BLaER1 (cell line): ENCODE results near the gene ADAM22.

ENCODE experiments used
- H3K27ac ChIP-seq: shearing (Covaris generic); formaldehyde crosslinking; 2 replicates; pipeline ENCODE4 v1.8.1; 2022
- H3K27me3 ChIP-seq: shearing (Covaris generic); formaldehyde crosslinking; 2 replicates; pipeline ENCODE4 v1.8.1; 2022
- H3K36me3 ChIP-seq: shearing (Covaris generic); formaldehyde crosslinking; 2 replicates; pipeline ENCODE4 v1.8.1; 2022
- H3K4me1 ChIP-seq: shearing (Covaris generic); formaldehyde crosslinking; 2 replicates; pipeline ENCODE4 v1.8.1; 2022
- H3K4me2 ChIP-seq: shearing (Covaris generic); formaldehyde crosslinking; 2 replicates; pipeline ENCODE4 v1.8.1; 2022
- H3K4me3 ChIP-seq: shearing (Covaris generic); formaldehyde crosslinking; 2 replicates; pipeline ENCODE4 v1.8.1; 2022
- H3K9ac ChIP-seq: shearing (Covaris generic); formaldehyde crosslinking; 2 replicates; pipeline ENCODE4 v1.8.1; 2022
- H3K9me3 ChIP-seq: shearing (Covaris generic); formaldehyde crosslinking; 2 replicates; pipeline ENCODE4 v1.8.1; 2022
- H4K20me1 ChIP-seq: shearing (Covaris generic); formaldehyde crosslinking; 2 replicates; pipeline ENCODE4 v1.8.1; 2022
- Cebpa-rat ChIP-seq: shearing (Covaris generic); IDR thresholded peaks from 2 replicates; pipeline ENCODE4 v1.8.1; 2022

ADAM22 gene

GRCh38 chr7:88020953-88021665 is 87.1 kb downstream of the ADAM22 start:
- Histone ChIP-seq H3K4me3 (no peak overlapping the region), H3K27ac (no peak overlapping the region), H3K4me1 (no peaks in the 10 kb centered on the region), H3K27me3 (no peaks in the 10 kb centered on the region), H3K9ac (no peak overlapping the region), H3K36me3 (no peaks in the 10 kb centered on the region), H4K20me1 (no peaks in the 10 kb centered on the region), H3K4me2 (no peak overlapping the region), H3K9me3 (peaks cover 5% of the 10 kb centered on the region)
- no peak for TF ChIP-seq Cebpa-rat

- Histone ChIP-seq H3K4me1 (no peaks in the 10 kb centered on the region), H3K9ac (no peak overlapping the region), H3K27me3 (no peaks in the 10 kb centered on the region), H3K27ac (no peak overlapping the region), H4K20me1 (no peaks in the 10 kb centered on the region), H3K36me3 (peaks cover 12% of the 10 kb centered on the region), H3K4me3 (no peak overlapping the region), H3K4me2 (no peak overlapping the region), H3K9me3 (peaks cover 35% of the 10 kb centered on the region)
- no peak for TF ChIP-seq Cebpa-rat
Observed at GRCh38 chr7:88027724-88028123, 93.7 kb downstream of the ADAM22 start.

- Histone ChIP-seq H3K4me2 (no peak overlapping the region), H3K27ac (no peak overlapping the region), H3K4me3 (no peak overlapping the region), H3K27me3 (no peaks in the 10 kb centered on the region), H3K9me3 (peaks cover 47% of the 10 kb centered on the region), H4K20me1 (no peaks in the 10 kb centered on the region), H3K36me3 (peaks cover 14% of the 10 kb centered on the region), H3K9ac (no peak overlapping the region), H3K4me1 (no peaks in the 10 kb centered on the region)
- TF ChIP-seq Cebpa-rat: no peak
Observed at GRCh38 chr7:88034083-88034695, 100.1 kb downstream of the ADAM22 start.

DNA sequence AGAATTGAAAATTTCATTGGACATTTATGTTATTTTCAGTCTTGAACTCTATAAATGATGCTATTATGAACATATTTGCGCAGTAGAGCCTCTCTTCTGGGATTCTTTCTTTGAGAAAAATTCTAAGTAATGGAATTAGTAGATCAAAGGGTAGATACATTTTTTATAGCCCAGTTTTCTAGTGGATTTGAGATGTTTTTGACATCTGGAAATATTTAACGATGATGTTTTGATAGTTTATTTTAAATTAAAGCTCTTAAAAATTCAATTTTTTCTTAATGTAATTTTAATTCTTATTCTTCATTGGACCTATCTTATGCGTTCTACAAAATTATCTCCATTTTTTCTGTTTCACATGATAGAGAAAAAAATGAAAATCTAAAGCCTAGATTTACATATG is 103.0 kb downstream of the ADAM22 start:
- peaks cover 7% of the 10 kb centered on the region for H3K36me3 ChIP-seq
- H3K4me3 ChIP-seq: no peak overlapping the region
- peaks cover 23% of the 10 kb centered on the region for H3K9me3 ChIP-seq
- H3K27ac ChIP-seq: no peak overlapping the region
- no peaks in the 10 kb centered on the region for H3K4me1 ChIP-seq
- H3K9ac ChIP-seq: no peak overlapping the region
- no peaks in the 10 kb centered on the region for H4K20me1 ChIP-seq
- no peak for TF ChIP-seq Cebpa-rat
- no peak overlapping the region for H3K4me2 ChIP-seq
- H3K27me3 ChIP-seq: no peaks in the 10 kb centered on the region

DNA sequence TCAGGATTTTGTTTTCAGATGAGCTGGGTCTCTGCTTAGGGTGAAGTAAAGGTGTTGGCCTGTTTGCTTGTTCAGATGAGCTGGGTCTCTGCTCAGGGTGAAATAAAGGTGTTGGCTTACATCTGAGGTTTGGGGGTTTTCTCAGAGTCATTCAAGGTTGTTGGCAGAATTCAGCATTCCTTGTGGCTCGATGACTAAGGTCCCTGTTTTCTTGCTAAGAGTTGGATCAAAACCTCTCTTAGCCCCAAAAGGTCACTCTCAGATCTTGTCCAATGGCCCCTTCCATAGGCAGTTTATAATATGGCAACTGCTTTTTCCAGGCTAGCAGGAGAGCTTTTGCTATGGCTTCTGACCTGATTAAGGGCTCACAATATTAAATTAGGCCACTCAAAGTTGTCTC is 106.6 kb downstream of the ADAM22 start:
- H3K4me3 ChIP-seq: no peak overlapping the region
- no peak for TF ChIP-seq Cebpa-rat
- no peaks in the 10 kb centered on the region for H3K36me3 ChIP-seq
- no peak overlapping the region for H3K9ac ChIP-seq
- no peak overlapping the region for H3K4me2 ChIP-seq
- no peak overlapping the region for H3K27ac ChIP-seq
- no peaks in the 10 kb centered on the region for H3K27me3 ChIP-seq
- no peaks in the 10 kb centered on the region for H3K4me1 ChIP-seq
- 0 out of 2 replicates have a peak, but pooled peaks cover 4% of the 10 kb centered on the region for H3K9me3 ChIP-seq
- H4K20me1 ChIP-seq: no peaks in the 10 kb centered on the region

- no peak overlapping the region for H3K4me3 ChIP-seq
- no peak overlapping the region for H3K9ac ChIP-seq
- H3K4me1 ChIP-seq: no peaks in the 10 kb centered on the region
- no peak for TF ChIP-seq Cebpa-rat
- H3K27me3 ChIP-seq: no peaks in the 10 kb centered on the region
- H4K20me1 ChIP-seq: no peaks in the 10 kb centered on the region
- H3K9me3 ChIP-seq: 0 out of 2 replicates have a peak, but pooled peaks cover 4% of the 10 kb centered on the region
- H3K4me2 ChIP-seq: no peak overlapping the region
- H3K27ac ChIP-seq: no peak overlapping the region
- no peaks in the 10 kb centered on the region for H3K36me3 ChIP-seq
Observed at GRCh38 chr7:88041583-88041982, 107.5 kb downstream of the ADAM22 start.

DNA sequence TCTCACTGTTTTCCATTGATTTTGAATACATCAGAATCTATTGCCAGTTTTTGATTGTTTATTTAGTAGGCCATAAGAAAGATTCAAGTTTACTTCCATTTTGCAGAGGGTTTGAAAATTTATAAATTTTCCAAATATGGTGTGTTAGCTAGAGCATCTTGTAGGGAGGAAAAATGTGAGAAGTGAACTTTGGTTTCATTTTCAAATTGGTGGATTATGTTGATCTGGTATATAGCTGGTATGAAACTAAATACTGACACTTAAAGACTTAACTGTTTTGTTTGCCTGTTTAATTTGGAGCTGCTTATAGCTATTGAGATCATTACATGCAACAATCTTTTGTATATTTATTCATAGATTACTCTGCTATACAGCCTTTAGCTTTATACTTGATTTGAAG is 108.1 kb downstream of the ADAM22 start:
- no peaks in the 10 kb centered on the region for H3K4me1 ChIP-seq
- H3K27me3 ChIP-seq: no peaks in the 10 kb centered on the region
- H3K9ac ChIP-seq: no peak overlapping the region
- no peaks in the 10 kb centered on the region for H4K20me1 ChIP-seq
- no peak overlapping the region for H3K4me3 ChIP-seq
- H3K4me2 ChIP-seq: no peak overlapping the region
- H3K27ac ChIP-seq: no peak overlapping the region
- no peak for TF ChIP-seq Cebpa-rat
- H3K9me3 ChIP-seq: 0 out of 2 replicates have a peak, but pooled peaks cover 4% of the 10 kb centered on the region
- H3K36me3 ChIP-seq: no peaks in the 10 kb centered on the region

DNA sequence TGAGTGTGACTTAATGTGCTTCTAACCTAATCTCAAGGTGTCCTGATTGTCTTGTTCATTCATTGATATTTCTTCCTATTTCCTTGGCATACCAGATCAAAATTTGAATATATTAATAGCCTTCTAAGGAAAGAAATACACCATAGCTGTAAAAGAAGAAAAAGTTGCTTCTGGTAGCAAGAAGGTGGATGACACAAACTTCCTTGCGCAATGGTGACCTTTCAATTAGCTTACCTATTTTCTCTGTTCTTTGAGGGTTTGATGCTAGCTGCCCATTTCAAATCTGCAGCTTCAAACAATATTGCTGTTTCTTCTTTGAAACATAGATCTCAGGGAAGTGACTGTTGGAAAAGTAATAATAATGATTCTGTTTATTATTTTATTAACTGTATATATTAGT is 108.8 kb downstream of the ADAM22 start:
- Histone ChIP-seq H3K4me3 (no peak overlapping the region), H3K4me2 (no peak overlapping the region), H3K36me3 (no peaks in the 10 kb centered on the region), H3K27ac (no peak overlapping the region), H3K4me1 (no peaks in the 10 kb centered on the region), H3K9me3 (0 out of 2 replicates have a peak, but pooled peaks cover 4% of the 10 kb centered on the region), H3K9ac (no peak overlapping the region), H4K20me1 (no peaks in the 10 kb centered on the region), H3K27me3 (no peaks in the 10 kb centered on the region)
- TF ChIP-seq Cebpa-rat: no peak

DNA sequence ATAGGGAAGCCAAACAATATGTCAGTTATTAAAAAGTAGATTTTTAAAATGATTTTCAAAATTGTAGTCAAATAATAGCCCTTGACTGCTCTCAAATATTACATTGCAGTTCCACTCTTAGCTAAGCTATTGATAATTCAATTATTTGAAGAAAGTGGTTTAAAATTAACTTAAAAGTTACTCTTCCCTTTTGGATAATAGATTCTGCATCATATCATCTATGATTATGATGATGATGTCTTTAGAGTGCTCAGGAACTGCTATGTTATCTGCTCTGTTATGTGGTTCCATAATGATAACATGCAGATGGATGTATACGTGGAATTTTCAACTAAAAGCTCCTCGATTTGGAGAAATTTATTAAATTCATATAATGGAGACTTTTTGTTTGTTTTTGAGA is 110.0 kb downstream of the ADAM22 start:
- Histone ChIP-seq H3K9ac (no peak overlapping the region), H3K4me2 (no peak overlapping the region), H3K27me3 (no peaks in the 10 kb centered on the region), H3K36me3 (no peaks in the 10 kb centered on the region), H4K20me1 (no peaks in the 10 kb centered on the region), H3K4me1 (no peaks in the 10 kb centered on the region), H3K4me3 (no peak overlapping the region), H3K9me3 (no peaks in the 10 kb centered on the region), H3K27ac (no peak overlapping the region)
- no peak for TF ChIP-seq Cebpa-rat

GRCh38 chr7:88046839-88047573 is 113.0 kb downstream of the ADAM22 start:
- Histone ChIP-seq H3K27me3 (no peaks in the 10 kb centered on the region), H4K20me1 (no peaks in the 10 kb centered on the region), H3K9ac (no peak overlapping the region), H3K4me1 (no peaks in the 10 kb centered on the region), H3K36me3 (no peaks in the 10 kb centered on the region), H3K27ac (no peak overlapping the region), H3K4me3 (no peak overlapping the region), H3K4me2 (no peak overlapping the region), H3K9me3 (no peaks in the 10 kb centered on the region)
- no peak for TF ChIP-seq Cebpa-rat
